ENCODE data around the gene PRKN.

- no peak for TF ChIP-seq RARB (CRISPR knock-in tag; IDR thresholded peaks at IDR 0.05)
- TF ChIP-seq BACH2 (CRISPR knock-in tag; IDR thresholded peaks at IDR 0.05; ENCODE audit: borderline replicate concordance), result no peak
- TF ChIP-seq GLIS3 (CRISPR knock-in tag; IDR thresholded peaks at IDR 0.05), result no peak
- TF ChIP-seq ARNTL (CRISPR knock-in tag; IDR thresholded peaks at IDR 0.05; ENCODE audit: borderline replicate concordance, low read depth), result no peak
- TF ChIP-seq PATZ1 (CRISPR knock-in tag; IDR thresholded peaks at IDR 0.05; ENCODE audit: borderline replicate concordance), result no peak
Measured at GRCh38 chr6:162751211-162751859, 23.8 kb upstream of the PRKN start.

Data from SK-N-SH treated with all-trans-retinoic acid at 6 μM for 48 hours (cell line).